Measurements from ENCODE around the gene BCO2. TPM values are rescaled to one million over a fixed set of nuclear protein-coding genes. Genes with fewer than 3 reads are reported as not detected.
"Not testable (repeated sequence)": the region's sequence is repeated elsewhere in the genome, so short reads cannot be mapped to it uniquely, and the experiment has no call there.

BCO2 gene
- total RNA-seq, 1 donor from 2014 or later: 1.5 TPM

DNA sequence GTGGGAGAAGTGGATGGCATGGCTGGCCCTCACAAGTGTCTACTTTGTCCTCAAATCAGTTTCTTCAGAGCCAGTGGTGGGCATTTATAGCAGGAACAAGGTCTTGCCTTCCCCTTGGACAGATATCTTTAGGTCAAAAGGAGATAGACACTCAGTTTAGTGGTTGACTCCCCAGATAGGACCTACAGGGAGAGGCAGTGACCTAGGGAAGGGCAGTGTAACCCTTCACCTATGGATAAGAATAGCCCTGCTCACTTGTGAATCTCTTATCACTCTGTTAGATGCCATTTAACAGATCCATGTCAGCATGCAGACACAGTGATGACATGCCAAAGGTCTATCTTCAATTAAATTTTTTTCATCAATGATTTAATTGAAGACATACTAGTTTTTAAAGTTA lies 11.0 kb downstream of the BCO2 start:
- Mint-ChIP-seq H3K4me1 (ENCODE audit: unreplicated experiment) (no peaks in the 10 kb centered on the region), H3K4me3 (ENCODE audit: unreplicated experiment) (no peak overlapping the region), H3K36me3 (ENCODE audit: unreplicated experiment) (no peaks in the 10 kb centered on the region), H3K9me3 (ENCODE audit: unreplicated experiment) (no peaks in the 10 kb centered on the region), H3K27ac (ENCODE audit: unreplicated experiment) (no peak overlapping the region), H3K27me3 (ENCODE audit: unreplicated experiment) (peaks cover 38% of the 10 kb centered on the region)
- TF ChIP-seq, protein P1, sequence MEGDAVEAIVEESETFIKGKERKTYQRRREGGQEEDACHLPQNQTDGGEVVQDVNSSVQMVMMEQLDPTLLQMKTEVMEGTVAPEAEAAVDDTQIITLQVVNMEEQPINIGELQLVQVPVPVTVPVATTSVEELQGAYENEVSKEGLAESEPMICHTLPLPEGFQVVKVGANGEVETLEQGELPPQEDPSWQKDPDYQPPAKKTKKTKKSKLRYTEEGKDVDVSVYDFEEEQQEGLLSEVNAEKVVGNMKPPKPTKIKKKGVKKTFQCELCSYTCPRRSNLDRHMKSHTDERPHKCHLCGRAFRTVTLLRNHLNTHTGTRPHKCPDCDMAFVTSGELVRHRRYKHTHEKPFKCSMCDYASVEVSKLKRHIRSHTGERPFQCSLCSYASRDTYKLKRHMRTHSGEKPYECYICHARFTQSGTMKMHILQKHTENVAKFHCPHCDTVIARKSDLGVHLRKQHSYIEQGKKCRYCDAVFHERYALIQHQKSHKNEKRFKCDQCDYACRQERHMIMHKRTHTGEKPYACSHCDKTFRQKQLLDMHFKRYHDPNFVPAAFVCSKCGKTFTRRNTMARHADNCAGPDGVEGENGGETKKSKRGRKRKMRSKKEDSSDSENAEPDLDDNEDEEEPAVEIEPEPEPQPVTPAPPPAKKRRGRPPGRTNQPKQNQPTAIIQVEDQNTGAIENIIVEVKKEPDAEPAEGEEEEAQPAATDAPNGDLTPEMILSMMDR (IDR thresholded peaks at IDR 0.05): no peak
- DNase-seq (ENCODE audit: extremely low spot score, unreplicated experiment): no peak

DNA sequence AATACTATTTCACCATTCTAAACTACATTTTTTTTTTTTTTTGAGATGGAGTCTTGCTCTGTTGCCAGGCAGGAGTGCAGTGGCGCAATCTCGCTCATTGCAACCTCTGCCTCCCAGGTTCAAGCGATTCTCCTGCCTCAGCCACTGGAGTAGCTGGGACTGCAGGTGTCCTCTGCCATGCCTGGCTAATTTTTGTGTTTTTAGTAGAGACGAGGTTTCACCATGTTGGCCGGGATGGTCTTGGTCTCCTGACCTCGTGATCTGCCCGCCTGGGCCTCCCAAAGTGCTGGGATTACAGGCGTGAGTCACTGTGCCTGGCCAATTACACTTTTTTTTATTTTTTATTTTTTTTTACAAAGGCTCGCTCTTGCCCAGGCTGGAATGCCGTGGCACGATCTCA lies 19.8 kb downstream of the BCO2 start:
- peaks cover 43% of the 10 kb centered on the region for H3K27me3 Mint-ChIP-seq (ENCODE audit: unreplicated experiment)
- DNase-seq (ENCODE audit: extremely low spot score, unreplicated experiment): not testable (repeated sequence)

DNA sequence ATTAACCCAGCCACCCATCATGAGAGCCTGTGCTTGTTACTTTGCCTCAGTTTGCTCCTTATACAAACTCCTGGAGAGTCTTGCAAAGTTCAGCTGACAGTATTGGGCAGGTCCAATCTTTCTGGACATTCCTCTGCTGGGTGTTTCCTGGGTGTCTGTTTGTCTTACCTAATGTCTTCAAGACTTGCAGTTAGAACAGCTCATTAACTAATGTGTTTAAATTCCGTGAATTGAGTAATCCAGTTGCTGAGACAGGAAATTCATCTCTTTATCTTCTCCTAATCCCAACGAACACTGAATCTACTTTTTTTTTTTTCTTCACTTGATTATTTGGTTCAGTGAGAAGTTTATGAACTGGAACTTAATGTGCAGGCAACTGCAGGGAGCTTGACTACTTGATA lies 20.6 kb downstream of the BCO2 start:
- no peak overlapping the region for H3K27ac Mint-ChIP-seq (ENCODE audit: unreplicated experiment)
- H3K4me3 Mint-ChIP-seq (ENCODE audit: unreplicated experiment): no peak overlapping the region
- no peaks in the 10 kb centered on the region for H3K4me1 Mint-ChIP-seq (ENCODE audit: unreplicated experiment)
- no peaks in the 10 kb centered on the region for H3K36me3 Mint-ChIP-seq (ENCODE audit: unreplicated experiment)
- TF ChIP-seq, protein P1 (IDR thresholded peaks at IDR 0.05): no peak
- H3K27me3 Mint-ChIP-seq (ENCODE audit: unreplicated experiment): peaks cover 46% of the 10 kb centered on the region
- no peak for DNase-seq (ENCODE audit: extremely low spot score, unreplicated experiment)
- no peaks in the 10 kb centered on the region for H3K9me3 Mint-ChIP-seq (ENCODE audit: unreplicated experiment)

More for the DNA sequence above, 19.8 kb downstream of the BCO2 start:
- not testable (repeated sequence) for H3K27ac Mint-ChIP-seq (ENCODE audit: unreplicated experiment); H3K9me3 Mint-ChIP-seq (ENCODE audit: unreplicated experiment); H3K36me3 Mint-ChIP-seq (ENCODE audit: unreplicated experiment); H3K4me1 Mint-ChIP-seq (ENCODE audit: unreplicated experiment); H3K4me3 Mint-ChIP-seq (ENCODE audit: unreplicated experiment)

DNA sequence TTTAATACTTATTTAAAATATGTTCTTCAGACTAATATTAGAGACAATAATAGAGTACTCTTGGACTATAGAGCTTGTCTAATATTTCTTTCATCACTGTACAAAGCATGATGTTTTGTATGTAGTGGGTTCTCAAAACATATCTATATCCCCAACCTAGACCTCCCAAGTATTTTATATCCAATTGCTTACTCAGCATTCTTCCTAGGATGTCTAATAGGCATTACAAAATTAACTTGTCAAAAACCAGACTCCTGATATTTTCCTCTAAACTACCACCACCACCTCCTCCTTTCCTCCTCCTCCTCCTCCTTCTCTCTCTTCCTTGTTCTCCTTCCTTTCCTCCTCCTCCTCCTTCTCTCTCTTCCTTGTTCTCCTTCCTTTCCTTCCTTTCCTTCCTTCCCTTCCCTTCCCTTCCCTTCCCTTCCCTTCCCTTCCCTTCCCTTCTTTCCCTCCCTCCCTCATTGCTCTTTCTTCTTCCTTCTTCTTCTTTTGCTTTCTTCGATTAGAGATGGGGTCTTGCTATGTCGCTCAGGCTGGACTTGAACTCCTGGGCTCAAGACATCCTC lies 21.3 kb downstream of the BCO2 start:
- no peak for DNase-seq (ENCODE audit: extremely low spot score, unreplicated experiment)
- H3K9me3 Mint-ChIP-seq (ENCODE audit: unreplicated experiment): no peaks in the 10 kb centered on the region
- H3K27ac Mint-ChIP-seq (ENCODE audit: unreplicated experiment): no peak overlapping the region
- peaks cover 44% of the 10 kb centered on the region for H3K27me3 Mint-ChIP-seq (ENCODE audit: unreplicated experiment)
- no peaks in the 10 kb centered on the region for H3K36me3 Mint-ChIP-seq (ENCODE audit: unreplicated experiment)
- H3K4me1 Mint-ChIP-seq (ENCODE audit: unreplicated experiment): no peaks in the 10 kb centered on the region
- H3K4me3 Mint-ChIP-seq (ENCODE audit: unreplicated experiment): no peak overlapping the region
- TF ChIP-seq, protein P1 (IDR thresholded peaks at IDR 0.05): no peak

DNA sequence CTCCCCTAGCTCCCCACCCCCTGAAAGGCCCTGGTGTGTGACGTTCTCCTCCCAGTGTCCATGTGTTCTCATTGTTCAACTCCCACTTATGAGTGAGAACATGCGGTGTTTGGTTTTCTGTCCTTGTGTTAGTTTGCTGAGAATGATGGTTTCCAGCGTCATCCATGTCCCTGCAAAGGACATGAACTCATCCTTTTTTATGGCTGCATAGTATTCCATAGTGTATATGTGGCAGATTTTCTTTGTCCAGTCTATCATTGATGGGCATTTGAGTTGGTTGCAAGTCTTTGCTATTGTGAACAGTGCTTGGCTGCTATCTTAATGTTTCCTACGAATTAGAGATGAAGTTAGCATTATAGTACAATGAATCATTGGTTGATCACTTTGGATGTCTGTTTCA lies 23.8 kb downstream of the BCO2 start:
- peaks cover 42% of the 10 kb centered on the region for H3K27me3 Mint-ChIP-seq (ENCODE audit: unreplicated experiment)
- not testable (repeated sequence) for H3K9me3 Mint-ChIP-seq (ENCODE audit: unreplicated experiment); H3K4me1 Mint-ChIP-seq (ENCODE audit: unreplicated experiment)

DNA sequence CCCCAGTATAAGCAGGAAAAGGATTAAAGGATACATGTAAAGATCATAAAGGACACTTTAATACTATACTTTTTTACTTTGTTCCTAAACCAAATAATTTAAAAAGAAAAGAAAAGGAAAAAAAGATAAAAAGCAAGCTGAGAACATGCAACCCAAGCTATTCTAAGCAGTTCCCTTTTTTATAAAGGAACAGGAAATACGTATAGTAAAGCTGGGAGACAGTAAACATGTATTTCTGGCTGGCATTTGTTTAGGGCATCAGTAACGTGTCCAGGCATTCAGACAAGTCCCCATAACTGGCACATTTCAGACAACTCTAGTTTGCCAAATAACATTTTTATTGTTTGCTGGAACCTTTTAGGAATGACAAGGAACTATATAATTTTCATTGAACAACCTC lies 24.9 kb downstream of the BCO2 start:
- DNase-seq (ENCODE audit: extremely low spot score, unreplicated experiment): no peak
- Mint-ChIP-seq H3K27ac (ENCODE audit: unreplicated experiment) (no peak overlapping the region), H3K36me3 (ENCODE audit: unreplicated experiment) (peaks cover 1% of the 10 kb centered on the region), H3K4me3 (ENCODE audit: unreplicated experiment) (no peak overlapping the region), H3K9me3 (ENCODE audit: unreplicated experiment) (no peaks in the 10 kb centered on the region), H3K27me3 (ENCODE audit: unreplicated experiment) (peaks cover 46% of the 10 kb centered on the region), H3K4me1 (ENCODE audit: unreplicated experiment) (no peaks in the 10 kb centered on the region)
- TF ChIP-seq, protein P1 (IDR thresholded peaks at IDR 0.05): no peak

More for the DNA sequence above, 23.8 kb downstream of the BCO2 start:
- H3K36me3 Mint-ChIP-seq (ENCODE audit: unreplicated experiment); DNase-seq (ENCODE audit: extremely low spot score, unreplicated experiment); H3K27ac Mint-ChIP-seq (ENCODE audit: unreplicated experiment); H3K4me3 Mint-ChIP-seq (ENCODE audit: unreplicated experiment): not testable (repeated sequence)

Data from osteocyte (in vitro differentiated cells).